HG03575 (cell line): ENCODE measurements around the gene LRP2.

Experiments
- ATAC-seq: cut with Tn5 transposase; IDR thresholded peaks from one replicate; pipeline ENCODE4 v1.9.1; 2021; ENCODE audit not compliant: unreplicated experiment, insufficient number of reproducible peaks, low FRiP score; ENCODE audit errors: extremely low read depth

LRP2 gene

DNA sequence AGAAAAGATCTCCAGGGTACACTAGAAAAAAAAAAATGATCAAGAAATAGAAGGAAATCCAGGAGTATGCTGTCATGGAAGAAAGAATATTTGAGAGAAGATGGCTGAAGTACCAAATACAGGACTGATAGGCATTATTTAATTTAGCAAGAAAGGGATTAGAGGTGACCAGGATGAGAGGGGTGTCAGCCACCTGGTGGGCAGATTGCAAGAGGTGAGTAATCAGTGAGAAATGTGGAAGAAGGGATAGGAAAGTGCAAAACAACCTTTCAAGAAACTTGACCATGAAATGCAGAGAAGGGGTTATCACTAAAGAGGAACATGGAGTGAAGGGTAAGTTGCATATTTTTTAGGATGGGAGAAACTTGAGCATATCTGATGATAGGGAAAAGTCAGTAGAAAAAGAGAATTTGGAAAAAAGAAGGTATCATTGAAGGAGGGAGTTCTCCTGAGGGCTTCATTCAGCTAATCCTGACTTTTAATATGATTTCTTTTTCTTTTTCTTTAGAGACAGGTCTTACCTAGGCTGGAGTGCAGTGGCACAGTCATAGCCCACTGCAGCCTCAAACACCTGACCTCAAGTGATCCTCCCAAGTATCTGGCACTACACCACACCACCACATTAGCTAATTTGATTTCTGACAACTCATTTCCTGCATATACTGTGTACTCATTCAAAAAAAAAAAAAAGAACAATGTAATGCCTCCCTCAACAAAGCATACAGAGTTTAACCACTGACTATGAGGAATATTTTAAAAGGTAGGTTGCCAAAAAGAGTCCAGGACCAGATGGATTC is 101.3 kb downstream of the LRP2 start:
- ATAC-seq: no peak

DNA sequence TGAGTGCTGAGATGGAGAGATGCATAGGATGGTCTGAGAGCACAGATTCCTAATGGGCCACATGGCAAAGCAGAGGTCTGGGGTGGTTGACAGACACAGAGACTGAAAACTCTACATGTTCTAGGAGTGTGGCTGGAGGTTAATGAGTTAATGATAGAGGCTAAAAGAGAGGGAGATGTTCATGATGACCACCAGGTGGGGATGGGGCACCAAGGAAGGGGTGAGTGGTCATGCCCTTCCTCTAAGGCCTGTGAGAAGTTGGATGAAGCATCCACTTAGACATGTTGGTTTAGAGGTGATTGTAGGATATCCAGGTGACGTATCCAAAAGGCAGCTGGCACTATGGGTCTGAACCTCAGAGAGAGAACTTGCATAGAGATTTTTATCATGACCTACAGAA is 102.1 kb downstream of the LRP2 start:
- no peak for ATAC-seq

GRCh38 chr2:169259402-169259801 is 102.9 kb downstream of the LRP2 start:
- ATAC-seq: no peak

GRCh38 chr2:169258045-169258601 is 104.2 kb downstream of the LRP2 start:
- ATAC-seq: no peak

- ATAC-seq: no peak
These were observed 107.6 kb downstream of the LRP2 start for GRCh38 chr2:169254774-169255173.

DNA sequence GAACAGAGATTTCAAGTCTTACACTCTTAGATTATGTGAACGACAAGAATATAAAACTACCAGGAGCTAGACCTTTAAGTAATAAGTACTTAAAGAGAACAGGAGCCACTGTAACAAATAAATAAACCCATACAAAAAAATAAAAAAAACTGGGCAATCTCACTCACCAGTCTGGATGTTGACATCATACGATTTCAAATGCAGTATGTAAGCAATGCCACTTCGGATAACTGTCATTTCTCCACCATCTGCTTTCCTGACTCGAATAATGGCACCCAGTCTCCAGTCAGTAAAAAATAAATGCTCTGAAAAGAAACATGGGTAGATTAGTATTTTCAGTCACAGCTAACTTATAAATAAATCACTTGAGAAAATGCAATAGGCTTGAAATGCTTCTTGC is 115.1 kb downstream of the LRP2 start:
- no peak for ATAC-seq

- ATAC-seq: no peak
These were observed 121.9 kb downstream of the LRP2 start for GRCh38 chr2:169240405-169240804.

DNA sequence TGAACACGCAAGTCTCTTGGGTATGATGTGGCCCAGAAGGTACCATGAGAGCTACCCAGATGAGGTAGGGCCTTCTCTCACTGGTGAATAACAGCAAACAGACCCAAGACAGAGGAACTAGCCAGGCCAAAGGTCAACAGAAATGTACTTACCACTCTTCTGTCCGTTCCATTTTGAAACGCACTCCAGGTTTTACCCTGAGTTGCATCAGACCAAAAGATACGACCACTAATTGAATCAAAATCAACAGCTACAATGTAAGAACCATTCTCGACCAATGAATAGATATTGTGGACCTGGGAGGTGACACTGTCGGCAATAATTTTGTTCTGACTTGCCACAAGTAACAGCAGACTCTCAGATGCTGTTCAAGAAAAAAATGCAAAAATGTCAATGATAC is 124.4 kb downstream of the LRP2 start:
- no peak for ATAC-seq

DNA sequence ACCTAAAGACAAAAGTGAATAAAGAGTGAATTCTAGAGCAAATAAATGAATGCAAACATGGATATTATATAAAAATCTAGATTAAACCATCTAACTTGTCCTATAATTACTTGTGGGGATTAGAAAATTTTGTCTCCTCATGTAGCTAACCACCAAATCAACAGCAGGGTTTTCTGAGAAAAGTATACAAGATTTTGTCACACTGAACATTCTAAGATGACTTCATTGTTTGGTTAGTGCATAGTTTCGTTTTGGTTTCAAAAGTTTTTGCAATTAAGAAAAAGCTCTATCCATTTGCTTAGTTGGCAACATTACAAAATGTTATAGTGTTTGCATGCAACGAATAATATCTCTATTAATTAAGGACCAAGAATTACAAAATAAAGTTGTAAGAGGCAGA is 125.0 kb downstream of the LRP2 start:
- no peak for ATAC-seq

- no peak for ATAC-seq
These were observed 129.7 kb downstream of the LRP2 start for GRCh38 chr2:169232551-169233154.

- no peak for ATAC-seq
These were observed 132.1 kb downstream of the LRP2 start for GRCh38 chr2:169230204-169230603.

GRCh38 chr2:169229590-169229989 is 132.7 kb downstream of the LRP2 start:
- ATAC-seq: no peak

DNA sequence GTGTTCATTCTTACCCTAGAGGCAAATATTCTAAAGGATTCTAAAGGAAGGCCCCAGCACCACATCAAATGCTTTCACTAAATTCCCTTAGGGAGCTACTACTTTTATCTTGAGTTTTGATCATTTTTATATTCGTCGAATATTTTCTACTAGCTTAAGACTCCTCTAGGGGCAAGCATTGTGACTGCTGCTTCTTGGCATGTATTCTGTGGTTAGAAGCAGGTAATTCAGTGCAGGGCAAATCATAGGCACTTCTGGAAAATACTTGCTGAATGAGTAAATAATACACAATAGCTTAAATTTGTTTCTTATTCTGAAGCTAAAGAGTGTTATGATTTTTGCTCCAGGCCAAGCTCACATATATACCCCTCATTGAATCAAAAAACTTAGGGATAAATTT is 136.4 kb downstream of the LRP2 start:
- ATAC-seq: no peak

DNA sequence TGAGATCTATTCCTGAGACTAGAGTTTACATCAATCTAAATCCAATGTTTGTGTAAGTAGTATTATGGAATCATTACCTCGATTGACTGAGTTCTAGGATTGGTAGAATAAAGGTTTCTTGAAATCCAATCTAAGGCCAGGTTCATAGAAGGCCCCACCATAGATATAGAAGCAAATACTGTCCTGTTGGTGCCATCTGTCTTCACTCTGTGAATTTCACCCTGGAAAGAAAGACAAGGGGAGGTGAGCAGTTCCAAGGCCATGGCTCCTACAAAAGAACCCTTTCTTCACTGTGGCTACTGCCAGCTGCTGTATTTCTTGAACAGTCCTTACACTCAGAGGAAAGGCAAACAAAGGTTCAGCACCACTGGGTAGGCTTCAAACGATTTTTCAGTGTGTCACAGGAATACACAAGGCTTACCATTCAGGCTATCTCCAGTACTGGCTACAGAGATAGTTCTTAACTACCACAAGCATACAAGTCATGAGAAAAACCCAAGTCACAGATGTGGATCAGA is 137.0 kb downstream of the LRP2 start:
- ATAC-seq: no peak

DNA sequence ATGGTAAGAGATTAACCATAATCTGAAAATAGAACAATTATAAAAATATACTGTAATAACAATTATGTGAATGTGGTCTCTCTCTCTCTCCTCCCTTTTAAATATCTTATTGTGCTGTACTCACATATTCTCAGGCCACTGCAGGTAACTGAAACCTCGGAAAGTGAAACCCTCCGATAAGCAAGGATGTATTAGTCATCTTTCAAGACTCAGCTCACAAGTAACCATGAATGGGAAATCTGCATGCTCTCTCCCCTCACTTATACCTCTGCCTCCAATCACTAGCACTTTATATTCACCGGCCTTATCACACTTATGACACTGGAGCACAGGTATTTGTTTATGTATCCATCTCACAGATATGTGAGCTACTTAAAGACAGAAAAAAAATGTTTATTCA is 139.7 kb downstream of the LRP2 start:
- ATAC-seq: peak; percentile 65

GRCh38 chr2:169221745-169222369 is 140.5 kb downstream of the LRP2 start:
- ATAC-seq: no peak

DNA sequence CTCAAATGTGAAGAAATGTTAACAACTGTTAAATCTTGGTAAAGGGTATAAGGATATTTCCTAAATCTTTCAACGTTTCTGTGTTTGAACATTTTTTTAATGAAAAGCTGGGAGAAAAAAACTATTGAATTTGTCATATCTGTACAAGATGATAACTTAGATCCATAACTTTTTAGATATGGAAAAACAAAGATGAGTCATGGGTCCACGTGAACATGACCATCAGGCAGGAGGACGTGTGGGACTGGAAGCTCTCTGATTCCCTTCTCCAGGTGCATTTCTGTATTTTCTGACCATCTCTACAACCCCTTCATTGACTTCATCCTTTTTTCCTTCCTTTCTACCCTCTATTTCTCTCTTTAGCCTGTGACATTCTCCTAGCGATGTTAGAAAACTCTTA is 151.4 kb downstream of the LRP2 start:
- no peak for ATAC-seq

DNA sequence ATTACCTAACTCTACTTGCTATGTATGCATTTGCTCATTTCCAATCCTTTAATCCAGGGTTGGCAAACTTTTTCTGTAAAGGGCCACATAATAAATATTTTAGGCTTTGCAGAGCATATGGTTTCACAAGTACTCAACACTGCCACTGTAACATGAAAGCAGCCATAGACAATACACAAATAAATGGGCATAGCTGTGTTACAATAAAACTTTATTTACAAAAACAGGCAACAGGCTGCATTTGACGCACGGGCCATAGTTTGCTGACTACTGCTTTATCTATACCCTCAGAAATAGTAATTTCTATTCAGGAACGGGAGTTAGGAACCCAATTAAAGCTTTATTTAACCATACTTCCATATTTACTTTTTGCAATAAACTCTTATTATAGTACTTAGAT is 154.3 kb downstream of the LRP2 start:
- ATAC-seq: no peak

GRCh38 chr2:169205176-169205575 is 157.2 kb downstream of the LRP2 start:
- ATAC-seq: no peak

- ATAC-seq: no peak
These were observed 158.4 kb downstream of the LRP2 start for GRCh38 chr2:169203952-169204351.
